ENCODE data around the gene TMEM209. TPM values are rescaled to one million over a fixed set of nuclear protein-coding genes. Genes with fewer than 3 reads are reported as not detected.
"Not testable (repeated sequence)": the region's sequence is repeated elsewhere in the genome, so short reads cannot be mapped to it uniquely, and the experiment has no call there.

TMEM209 gene
- total RNA-seq, 1 donor from 2014 or later = 36.1 TPM

GRCh38 chr7:130240240-130240639, 35.0 kb upstream of the TMEM209 start:
- no peaks in the 10 kb centered on the region for H3K36me3 Mint-ChIP-seq
- no peak for DNase-seq (ENCODE audit: extremely low spot score, unreplicated experiment)
- H3K4me3 Mint-ChIP-seq = no peak overlapping the region
- H3K9me3 Mint-ChIP-seq = peaks cover 4% of the 10 kb centered on the region
- TF ChIP-seq CTCF (conservative IDR thresholded peaks at IDR 0.05) = no peak
- no peaks in the 10 kb centered on the region for H3K27me3 Mint-ChIP-seq
- H3K4me1 Mint-ChIP-seq (ENCODE audit: unreplicated experiment) = peaks cover 15% of the 10 kb centered on the region
- no peak overlapping the region for H3K27ac Mint-ChIP-seq

DNA sequence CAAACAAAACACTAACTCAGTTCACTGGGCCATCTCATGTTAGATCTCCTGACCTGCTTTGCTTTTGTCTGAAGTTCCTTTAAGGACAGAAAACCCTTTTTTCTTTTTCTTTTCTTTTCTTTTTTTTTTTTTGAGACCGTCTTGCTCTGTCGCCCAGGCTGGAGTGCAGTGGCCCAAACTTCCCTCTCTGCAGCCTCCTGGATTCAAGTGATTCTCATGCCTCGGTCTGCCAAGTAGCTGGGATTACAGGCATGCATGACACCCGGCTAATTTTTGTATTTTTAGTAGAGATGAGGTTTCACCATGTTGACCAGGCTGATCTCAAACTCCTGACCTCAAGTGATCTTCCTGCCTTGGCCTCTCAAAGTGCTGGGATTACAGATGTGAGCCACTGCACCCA, 31.2 kb upstream of the TMEM209 start:
- not testable (repeated sequence) for H3K4me3 Mint-ChIP-seq

GRCh38 chr7:130234078-130234477, 28.9 kb upstream of the TMEM209 start:
- Mint-ChIP-seq H3K4me3 (no peak overlapping the region), H3K36me3 (peaks cover 4% of the 10 kb centered on the region), H3K4me1 (ENCODE audit: unreplicated experiment) (peaks cover 40% of the 10 kb centered on the region), H3K27ac (peak overlapping the region; percentile 7), H3K27me3 (no peaks in the 10 kb centered on the region), H3K9me3 (peaks cover 9% of the 10 kb centered on the region)
- no peak for DNase-seq (ENCODE audit: extremely low spot score, unreplicated experiment)
- no peak for TF ChIP-seq CTCF (conservative IDR thresholded peaks at IDR 0.05)

More for the DNA sequence above, 31.2 kb upstream of the TMEM209 start:
- H3K27me3 Mint-ChIP-seq; H3K27ac Mint-ChIP-seq; H3K36me3 Mint-ChIP-seq; H3K9me3 Mint-ChIP-seq; DNase-seq (ENCODE audit: extremely low spot score, unreplicated experiment): not testable (repeated sequence)
- peaks cover 26% of the 10 kb centered on the region for H3K4me1 Mint-ChIP-seq (ENCODE audit: unreplicated experiment)

DNA sequence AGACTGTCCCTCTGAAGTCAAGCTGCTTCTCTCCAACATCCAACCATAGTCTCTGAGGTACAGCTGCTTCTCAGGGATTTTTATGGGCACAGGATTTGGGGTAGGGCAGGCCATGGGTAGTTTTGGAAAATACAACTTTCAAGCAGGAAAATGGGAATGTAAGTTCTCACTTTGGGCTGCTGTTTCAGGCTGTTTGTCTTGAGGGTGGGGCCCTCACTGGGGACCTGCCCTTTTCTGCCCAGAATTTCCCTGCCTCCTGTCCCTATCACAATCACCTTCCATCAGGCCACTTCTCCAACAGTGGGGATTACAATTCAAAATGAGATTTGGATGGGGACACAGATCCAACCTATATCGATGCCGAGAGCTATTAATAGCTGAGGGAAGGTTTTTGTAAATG, 27.0 kb upstream of the TMEM209 start:
- H3K4me3 Mint-ChIP-seq = no peak overlapping the region
- peaks cover 4% of the 10 kb centered on the region for H3K36me3 Mint-ChIP-seq
- H3K9me3 Mint-ChIP-seq = peaks cover 9% of the 10 kb centered on the region
- TF ChIP-seq CTCF (conservative IDR thresholded peaks at IDR 0.05) = no peak
- no peak overlapping the region for H3K27ac Mint-ChIP-seq
- peaks cover 51% of the 10 kb centered on the region for H3K4me1 Mint-ChIP-seq (ENCODE audit: unreplicated experiment)
- no peaks in the 10 kb centered on the region for H3K27me3 Mint-ChIP-seq
- DNase-seq (ENCODE audit: extremely low spot score, unreplicated experiment) = no peak

- H3K27ac Mint-ChIP-seq = no peak overlapping the region
- no peaks in the 10 kb centered on the region for H3K27me3 Mint-ChIP-seq
- TF ChIP-seq CTCF (conservative IDR thresholded peaks at IDR 0.05) = no peak
- H3K4me1 Mint-ChIP-seq (ENCODE audit: unreplicated experiment) = peaks cover 48% of the 10 kb centered on the region
- peaks cover 4% of the 10 kb centered on the region for H3K36me3 Mint-ChIP-seq
- DNase-seq (ENCODE audit: extremely low spot score, unreplicated experiment) = no peak
- H3K4me3 Mint-ChIP-seq = no peak overlapping the region
- peaks cover 9% of the 10 kb centered on the region for H3K9me3 Mint-ChIP-seq
Observed at GRCh38 chr7:130231792-130232191, 26.6 kb upstream of the TMEM209 start.

GRCh38 chr7:130229981-130230380, 24.8 kb upstream of the TMEM209 start:
- peaks cover 10% of the 10 kb centered on the region for H3K36me3 Mint-ChIP-seq
- H3K4me3 Mint-ChIP-seq; H3K27me3 Mint-ChIP-seq; DNase-seq (ENCODE audit: extremely low spot score, unreplicated experiment); H3K27ac Mint-ChIP-seq: not testable (repeated sequence)
- peaks cover 51% of the 10 kb centered on the region for H3K4me1 Mint-ChIP-seq (ENCODE audit: unreplicated experiment)
- H3K9me3 Mint-ChIP-seq = peaks cover 15% of the 10 kb centered on the region

Measured in type B pancreatic cell (in vitro differentiated cells).